HK-2 (cell line): ENCODE measurements around the gene MICU1.
A peak's percentile ranks its signal among the peaks of the same experiment; 100 is the strongest.
"Not testable (repeated sequence)": the region's sequence is repeated elsewhere in the genome, so short reads cannot be mapped to it uniquely, and the experiment has no call there.

ENCODE experiments used
- DNase-seq: peaks from one replicate; pipeline ENCODE4 v3.0.0-alpha.2; 2018; ENCODE audit not compliant: unreplicated experiment

MICU1 gene

DNA sequence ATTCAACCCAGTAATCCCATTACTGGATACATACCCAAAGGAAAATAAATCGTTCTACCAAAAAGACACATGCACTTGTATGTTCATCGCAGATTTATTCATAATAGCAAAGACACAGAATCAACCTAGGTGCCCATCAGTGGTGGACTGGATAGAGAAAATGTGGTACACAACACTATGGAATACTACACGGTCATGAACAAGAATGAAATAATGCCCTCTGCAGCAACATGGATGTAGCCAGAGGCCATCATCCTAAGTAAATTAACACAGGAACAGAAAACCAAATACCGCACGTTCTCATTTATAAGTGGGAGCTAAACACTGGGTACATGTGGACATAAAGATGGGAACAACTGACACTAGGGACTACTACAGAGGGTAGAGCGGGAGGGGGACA lies 120.4 kb downstream of the MICU1 start:
- DNase-seq = no peak

DNA sequence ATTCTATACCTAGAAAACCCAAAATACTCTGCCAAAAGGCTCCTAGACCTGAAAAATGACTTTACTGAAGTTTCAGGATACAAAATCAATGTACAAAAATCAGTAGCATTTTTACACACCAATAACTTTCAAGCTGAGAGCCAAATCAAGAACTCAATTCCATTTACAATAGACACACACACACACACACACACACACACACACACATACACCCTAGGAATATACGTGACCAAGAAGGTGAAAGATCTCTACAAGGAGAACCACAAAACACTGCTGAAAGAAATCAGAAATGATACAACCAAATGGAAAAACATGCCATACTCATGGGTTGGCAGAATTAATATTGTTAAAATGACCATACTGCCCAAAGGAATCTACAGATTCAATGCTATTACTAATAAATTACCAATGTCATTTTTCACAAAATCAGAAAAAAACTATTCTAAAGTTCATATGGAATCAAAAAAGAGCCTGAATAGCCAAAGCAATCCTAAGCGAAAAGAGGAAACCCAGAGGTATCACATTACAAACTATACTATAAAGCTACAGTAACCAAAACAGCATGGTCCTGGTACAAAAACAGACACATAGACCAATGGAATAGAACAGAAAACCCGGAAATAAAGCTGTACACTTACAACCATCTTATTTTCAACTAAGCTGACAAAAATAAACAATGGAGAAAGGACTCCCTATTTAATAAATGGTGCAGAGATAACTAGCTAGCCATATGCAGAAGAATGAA lies 122.0 kb downstream of the MICU1 start:
- DNase-seq = no peak

DNA sequence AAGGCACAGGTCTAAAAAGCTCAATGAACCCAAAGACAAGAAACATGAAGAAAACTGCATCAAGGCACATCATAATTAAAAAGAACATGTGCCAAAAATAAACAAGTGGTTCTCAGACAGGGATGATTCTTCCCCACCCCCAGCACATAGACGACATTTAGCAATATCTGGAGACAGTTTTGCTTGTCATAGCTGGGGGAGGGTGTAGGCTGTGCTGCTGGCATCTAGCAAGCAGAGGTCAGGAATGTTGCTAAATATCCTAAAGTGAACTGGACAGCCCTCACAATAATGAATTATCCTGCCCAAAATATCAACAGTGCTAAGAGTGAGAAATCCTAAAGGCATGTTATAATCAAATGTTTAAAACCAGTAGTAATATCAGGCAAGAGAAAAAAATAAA lies 122.6 kb downstream of the MICU1 start:
- DNase-seq = no peak

DNA sequence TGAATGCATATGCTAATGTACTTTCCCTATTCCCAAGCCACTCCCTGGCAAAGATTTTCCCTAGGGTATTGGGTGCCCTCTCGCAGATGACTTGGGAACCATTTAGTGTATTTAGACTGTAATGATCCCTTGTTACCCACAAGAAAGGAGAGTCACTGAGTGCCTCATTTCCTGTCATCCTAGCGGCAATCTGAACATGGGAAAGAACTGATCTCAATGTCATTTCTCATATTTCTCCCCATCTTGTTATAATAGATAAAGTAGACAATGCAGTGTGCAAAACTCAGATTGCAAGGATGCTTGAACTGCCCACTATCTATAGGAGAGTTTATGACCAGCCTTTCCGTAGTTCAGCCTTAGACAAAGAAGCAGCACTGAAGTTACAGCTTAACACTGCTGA lies 123.3 kb downstream of the MICU1 start:
- no peak for DNase-seq

DNA sequence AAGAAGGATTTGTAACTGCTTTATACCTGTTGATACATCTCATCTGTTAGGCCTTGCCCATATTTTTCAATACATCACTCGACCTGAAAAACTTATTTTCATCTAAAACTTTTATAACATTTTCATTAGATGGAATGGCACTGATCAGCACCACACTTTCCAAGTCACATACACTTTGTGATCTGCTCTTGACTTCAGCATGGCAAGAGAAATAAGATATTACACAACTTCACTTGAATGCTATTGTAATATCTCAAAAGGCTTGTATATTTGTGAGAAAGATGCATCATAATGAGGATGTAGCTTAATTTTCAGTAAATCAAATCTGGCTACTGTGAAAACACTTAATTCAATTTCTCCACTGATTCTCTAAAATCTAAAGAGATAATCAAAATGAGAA lies 126.2 kb downstream of the MICU1 start:
- no peak for DNase-seq

DNA sequence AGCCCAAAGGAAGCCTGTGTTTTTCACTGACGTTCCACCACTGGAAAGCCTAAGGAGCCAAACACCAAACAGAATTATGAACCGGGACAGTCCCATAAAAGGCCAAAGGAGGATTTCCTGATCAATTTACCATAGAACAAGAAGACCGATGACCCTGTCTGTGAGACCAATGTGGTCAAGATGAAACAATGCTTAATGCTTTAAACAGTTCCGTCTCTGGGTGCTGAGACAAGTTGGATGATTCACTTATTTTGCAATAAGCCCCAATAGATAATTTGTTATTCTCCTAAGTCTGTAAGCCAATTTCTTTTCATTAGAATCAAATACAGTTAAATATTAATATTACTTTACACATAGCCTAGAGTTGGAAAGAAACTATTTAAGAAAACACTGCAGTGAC lies 134.9 kb downstream of the MICU1 start:
- DNase-seq = no peak

DNA sequence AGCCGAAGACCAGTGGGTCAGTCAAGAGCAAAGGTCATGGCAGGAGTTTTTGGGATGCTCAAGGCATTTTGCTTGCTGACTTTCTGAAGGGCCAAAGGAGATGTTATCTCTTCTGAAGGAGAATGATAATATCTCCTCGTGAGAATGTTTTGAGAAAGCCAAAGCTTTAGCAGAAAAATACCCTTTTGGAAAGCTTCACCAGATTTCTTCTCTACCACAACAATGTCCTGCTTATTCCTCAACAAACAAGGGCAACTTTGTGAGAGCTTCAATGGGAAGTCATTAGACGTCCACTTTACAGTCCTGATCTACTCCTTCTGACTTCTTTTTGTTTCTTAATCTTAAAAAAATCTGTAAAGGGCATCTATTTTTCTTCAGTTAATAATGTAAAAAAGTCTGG lies 138.4 kb downstream of the MICU1 start:
- no peak for DNase-seq

DNA sequence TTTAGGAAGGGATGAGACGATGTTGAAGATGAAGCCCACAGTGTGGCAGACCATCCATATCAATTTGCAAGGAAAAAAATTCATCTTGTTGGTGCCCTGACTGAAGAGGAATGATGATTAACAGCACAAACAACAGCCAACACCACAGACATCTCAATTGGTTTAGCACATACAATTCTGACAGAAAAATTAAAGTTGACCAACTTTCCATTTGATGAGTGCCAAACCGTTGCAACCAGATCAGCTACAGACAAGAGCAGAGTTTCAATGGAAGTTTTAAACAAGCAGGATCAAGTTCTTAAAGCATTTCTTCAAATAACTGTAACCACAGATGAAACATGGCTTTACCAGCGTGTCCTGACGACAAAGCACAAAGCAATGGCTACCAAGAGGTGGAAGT lies 138.8 kb downstream of the MICU1 start:
- no peak for DNase-seq

DNA sequence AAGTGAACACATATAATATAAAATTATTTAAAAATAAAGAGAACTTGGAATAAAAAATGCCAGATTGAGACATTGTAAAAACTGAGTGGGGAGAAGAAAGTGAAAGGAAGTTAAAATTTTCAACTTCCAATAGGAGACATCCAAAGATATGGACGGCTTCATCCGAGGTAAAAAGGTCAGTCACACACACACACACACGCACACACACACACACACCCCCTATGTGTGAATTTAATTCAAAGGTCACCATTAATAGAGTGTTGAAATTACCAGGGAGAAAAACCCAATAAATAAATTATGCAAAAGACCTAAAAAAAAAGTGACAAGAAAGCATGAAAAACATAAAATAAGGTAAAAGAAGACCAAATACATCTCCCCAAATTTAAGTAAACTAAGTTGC lies 140.2 kb downstream of the MICU1 start:
- DNase-seq = no peak

DNA sequence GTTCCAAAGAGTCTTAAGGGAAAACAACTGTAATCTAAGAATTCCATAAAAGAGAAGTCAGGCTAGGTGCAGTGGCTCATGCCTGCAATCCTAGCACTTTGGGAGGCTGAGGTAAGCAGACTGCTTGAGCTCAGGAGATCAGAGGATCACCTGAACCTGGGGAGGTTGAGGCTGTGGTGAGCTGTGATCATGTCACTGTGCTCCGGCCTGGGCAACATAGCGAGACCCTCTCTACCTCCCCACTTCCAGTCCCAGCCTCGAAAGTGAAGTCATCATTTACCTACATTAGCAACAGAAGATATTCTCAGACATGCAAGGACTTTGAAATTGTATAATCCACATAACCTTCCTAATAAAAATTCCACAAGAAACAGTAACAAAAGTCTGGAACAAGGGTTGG lies 141.4 kb downstream of the MICU1 start:
- no peak for DNase-seq

DNA sequence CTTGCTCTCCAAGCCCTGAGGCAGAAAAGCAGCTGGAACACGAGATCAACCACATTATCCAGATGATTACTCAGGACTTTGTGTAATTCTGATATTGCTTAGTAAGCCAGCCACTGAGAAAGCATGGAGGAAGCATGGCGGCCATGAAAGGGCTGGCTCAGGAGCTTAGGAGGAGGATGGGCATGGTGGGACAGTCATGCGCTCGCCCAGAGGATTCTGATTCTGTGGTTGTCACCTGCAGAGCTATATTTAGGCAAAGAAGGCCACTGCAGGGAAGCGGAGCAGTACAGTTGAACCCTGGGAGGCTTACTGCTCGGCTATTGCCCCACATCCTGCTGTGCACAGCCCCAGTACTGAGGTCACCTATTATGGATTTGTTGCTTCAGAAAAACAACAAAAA lies 142.4 kb downstream of the MICU1 start:
- DNase-seq = no peak

DNA sequence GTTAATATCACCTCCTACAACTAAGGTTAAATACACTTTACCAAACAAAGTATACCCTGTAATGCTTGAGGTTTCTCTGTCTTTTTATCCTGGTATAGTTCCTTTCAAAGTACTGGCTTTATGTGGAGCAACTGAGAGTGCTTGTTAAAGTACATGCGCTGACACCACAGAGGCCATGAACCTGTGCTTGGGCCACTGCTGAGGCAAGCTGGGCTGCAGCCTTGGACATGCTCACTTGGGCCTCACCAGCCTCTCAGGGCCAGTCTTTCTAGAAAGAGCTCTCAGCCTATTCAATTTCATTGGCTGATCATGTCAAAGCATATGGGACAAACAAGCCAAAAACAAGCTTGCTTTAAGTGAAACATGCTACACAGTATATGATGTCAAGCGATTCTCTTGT lies 145.0 kb downstream of the MICU1 start:
- no peak for DNase-seq

DNA sequence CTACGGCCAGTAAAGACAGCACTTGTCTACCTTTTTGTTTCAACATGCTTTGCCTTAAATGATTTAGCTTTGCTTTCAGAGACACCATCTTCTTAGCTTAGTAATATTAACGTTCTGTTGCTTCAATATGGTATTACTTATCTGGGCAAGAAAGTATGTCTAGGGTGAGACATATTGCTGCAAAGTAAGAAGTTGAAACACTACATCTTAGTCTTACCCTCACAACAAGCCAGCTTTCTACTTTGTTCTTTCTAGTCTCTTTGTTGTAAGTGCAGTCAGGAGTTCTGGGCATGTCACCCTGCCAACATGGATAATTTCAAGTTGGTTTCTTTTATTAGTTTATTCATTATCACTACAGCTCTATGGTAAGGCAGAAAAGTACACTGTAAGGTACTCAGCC lies 148.4 kb downstream of the MICU1 start:
- no peak for DNase-seq

DNA sequence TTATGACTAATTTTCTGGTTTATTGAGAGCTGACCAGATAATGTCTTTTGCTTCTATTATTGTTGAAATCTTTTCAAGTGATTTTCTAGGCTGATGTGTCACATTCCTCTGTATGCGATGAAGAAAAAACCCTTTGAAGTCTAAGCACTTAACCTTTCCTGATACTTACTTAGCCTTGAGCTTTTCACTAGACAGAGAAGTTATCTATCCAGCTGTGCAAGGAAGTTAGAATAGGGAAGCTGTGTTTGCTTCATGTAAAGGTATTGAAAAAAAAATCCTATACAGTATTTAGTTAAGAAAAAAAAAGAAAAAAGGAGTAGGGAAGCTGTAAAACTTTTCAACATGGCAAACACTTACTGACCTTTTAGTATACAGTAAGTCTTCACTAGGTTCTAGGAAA lies 153.6 kb downstream of the MICU1 start:
- DNase-seq = no peak

DNA sequence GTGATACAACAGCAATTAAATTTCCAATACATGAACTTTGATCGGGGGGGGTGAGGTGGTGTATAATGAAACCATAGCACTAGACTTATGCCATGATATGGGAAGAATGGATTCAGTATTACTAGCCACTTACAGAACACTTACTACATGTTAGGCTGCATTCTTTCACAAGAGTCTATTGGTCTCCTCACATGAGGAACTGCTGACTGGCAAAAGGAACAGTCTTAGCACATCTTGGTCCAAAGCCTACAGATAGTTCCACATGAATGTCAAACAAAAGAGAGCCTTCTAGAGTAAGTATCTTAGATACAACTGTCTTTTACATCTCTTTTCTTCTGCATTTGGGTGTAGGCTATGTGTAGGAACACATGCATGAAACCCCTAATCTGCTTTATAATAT lies 155.2 kb downstream of the MICU1 start:
- DNase-seq = no peak

DNA sequence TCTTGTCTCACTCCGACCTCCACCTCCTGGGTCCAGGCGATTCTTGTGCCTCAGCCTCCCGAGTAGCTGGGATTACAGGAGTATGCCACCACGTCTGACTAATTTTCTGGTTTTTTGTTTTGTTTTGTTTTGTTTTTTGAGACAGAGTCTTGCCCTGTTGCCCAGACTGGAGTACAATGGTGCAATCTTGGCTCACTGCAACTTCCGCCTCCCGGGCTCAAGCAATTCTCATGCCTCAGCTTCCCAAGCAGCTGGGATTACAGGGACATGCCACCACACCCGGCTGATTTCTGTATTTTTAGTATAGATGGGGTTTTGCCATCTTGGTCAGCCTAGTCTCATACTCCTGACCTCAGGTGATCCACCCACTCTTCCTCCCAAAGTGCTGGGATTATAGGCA lies 158.8 kb downstream of the MICU1 start:
- not testable (repeated sequence) for DNase-seq

DNA sequence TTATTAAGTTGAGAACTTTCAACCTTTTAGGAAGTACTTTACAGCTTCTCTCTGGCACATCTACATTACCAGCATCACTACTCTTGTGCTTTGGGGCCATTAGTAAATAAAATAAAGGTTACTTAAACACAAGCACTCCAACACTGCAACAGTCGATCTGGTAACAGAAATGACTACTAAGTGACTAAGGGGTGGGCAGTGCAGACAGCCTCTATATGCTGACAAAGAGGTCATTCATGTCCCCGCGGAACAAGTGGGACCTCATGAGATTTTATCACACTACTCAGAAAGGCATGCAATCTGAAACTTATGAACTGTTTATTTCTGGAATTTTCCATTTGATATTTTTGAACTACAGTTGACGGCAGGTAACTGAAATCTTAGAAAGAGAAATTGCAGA lies 159.9 kb downstream of the MICU1 start:
- DNase-seq = no peak

DNA sequence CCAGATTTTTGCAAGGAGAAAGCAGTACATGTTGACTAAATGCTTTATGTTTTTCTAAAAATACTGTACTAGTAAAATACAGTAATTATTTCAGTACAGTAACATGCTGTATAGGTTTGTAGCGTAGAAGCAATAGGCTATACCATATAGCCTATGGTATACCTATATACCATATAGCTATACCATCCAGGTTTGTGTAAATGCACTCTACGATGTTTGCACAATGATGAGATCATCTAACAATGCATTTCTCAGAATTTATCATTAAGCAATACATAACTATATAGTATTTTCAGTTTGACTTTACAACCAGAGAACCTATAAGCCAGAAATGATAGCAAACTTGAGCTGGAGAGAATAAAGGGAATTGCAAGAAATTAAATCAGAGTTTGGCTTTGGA lies 161.4 kb downstream of the MICU1 start:
- no peak for DNase-seq

DNA sequence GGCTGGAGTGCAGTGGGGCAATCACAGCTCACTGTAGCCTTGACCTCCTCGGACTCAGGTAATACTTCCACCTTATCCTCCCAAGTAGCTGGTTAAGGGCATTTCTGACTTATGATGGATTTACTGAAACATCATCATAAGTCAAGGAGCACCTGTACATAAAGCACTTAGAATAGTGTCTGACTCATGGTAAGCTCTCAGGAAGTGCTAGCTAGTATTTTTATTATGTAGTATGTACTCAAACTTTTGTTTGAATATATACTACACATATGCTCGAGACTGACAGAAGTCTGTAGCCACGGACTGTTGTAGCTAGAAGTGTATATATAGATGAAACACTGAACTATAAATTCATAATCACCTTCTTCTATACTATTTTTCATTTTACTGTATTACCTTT lies 163.6 kb downstream of the MICU1 start:
- no peak for DNase-seq

DNA sequence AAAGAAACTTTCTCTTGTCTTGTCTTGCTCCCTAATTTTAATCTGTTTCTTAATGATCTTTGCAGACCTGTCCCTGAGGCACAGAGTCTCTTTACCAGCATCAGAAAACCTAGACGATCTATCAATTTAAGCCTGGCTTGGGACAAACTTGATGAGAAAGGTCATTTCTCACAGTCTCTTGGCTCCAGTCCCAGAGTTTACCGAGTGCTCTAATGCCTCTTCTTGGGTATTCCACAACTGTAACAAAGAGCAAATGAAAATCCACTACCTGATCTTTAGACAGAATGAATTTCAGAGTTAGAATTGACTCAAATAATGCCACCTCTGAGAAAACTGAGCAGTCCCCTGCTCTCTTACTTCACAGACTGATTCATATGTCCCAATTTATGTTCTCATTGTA lies 164.8 kb downstream of the MICU1 start:
- DNase-seq = no peak

DNA sequence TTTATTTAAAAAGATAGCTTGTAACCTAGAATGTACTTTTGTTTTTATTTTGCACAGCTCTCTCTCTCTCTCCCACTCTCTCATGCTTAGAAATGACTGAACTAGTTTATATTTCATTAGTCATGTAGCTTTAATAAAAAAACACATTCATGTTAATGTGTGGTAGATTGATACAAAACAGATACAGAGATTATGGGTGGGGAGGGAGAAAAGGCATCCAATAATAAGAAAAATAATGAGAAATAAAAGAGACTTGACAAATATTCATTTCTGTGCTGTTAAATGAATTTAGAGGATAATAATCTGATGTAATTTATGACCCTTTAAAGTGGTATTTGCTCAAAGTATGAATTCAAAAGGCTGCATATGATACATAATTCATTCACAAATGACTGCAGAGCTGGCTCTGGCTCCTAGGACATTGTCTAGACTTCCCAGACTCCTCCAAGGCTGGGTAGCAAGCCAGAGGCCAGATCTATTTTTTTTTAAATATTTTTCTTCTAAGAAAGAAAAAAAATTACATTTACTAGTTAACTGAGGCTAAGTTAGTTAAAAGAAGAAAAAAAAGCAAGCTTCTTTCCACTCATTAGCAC lies 165.5 kb downstream of the MICU1 start:
- no peak for DNase-seq

DNA sequence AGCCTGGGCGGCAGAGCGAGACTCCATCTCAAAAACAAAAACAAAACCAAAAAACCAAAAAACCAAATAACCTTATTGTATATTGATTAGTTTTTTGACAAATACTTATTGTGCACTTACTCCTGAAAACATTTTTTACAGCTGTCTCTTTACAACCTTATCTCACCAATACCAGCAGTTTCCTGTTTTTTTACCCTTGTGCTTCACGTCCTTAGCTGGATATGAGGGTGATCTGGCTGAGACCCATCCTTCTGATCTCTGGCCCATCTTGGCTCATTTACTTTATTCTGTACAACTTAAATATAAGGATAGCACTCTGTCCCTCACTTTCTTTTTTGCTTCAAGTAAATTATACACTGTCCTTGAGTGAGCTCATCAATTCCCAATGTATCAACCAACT lies 166.6 kb downstream of the MICU1 start:
- no peak for DNase-seq

DNA sequence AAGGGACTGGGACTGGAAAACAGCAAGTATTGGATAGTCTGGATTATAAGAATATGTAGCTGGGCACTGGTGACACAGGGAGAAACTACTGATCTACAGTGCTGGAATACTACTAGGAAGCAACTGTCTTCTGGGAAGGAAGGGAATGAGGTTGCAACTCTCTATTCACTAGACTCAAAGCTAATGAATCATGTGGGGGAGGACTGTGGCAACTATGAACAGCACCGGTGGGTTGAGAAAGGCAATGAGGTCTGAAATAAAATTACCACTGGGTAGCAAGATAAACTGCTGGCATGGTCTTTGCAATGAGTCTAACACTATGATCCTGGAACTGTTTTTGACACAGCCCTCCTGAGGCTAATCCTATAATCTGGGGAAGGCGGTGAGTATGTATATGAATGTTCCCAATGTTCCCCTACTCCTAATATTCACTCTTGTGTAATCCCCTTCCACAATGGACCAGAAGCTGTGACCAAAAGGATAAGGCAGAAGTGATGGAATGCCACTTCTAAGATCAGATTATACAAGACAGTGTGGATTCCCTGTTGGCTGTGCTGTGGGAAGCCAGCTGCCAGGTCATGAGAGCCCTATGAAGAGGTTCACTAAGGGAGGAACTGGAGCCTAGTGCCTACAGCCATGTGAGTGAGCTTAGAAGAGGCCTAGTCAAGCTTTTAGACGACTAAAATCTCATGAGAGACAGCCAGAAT lies 169.8 kb downstream of the MICU1 start:
- peak; percentile 5 for DNase-seq
